MM.1S (cell line): Measurements from ENCODE around the gene EFNA5.

Experiments used
- EZH2 ChIP-seq: fragments of 300-600 bp; sonication (generic); optimal IDR thresholded peaks from 2 replicates; pipeline ENCODE3; 2017; ENCODE audit warnings: low read depth, mild to moderate bottlenecking, antibody characterized with exemption, low read length, mixed read lengths
- TF ChIP-seq, protein P1 (sequence below): fragments of 300-600 bp; sonication (generic); IDR thresholded peaks from 2 replicates; pipeline ENCODE4 v1.5.1; 2016; ENCODE audit warnings: antibody characterized with exemption, low read length, mixed read lengths

DNA sequence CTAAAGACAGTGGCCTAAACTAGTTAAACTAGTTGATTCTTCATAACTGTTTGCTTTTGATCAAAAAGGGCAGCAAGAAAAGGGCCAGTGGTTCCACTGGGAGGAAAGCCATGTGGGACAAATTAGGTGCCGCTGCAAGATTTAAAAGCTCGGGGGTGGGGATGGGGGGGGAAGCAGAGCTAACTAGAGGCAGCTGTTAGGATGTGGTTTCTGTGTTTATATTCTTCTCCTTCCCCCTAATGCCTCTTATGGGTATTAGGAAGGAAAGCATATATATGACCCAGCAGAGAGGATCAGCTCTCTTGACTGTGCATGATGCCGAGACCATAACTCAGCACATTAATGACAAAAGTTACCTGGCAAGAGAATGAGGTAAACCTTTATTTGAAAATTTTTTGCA lies 65.7 kb downstream of the EFNA5 start:
- TF ChIP-seq, protein P1, sequence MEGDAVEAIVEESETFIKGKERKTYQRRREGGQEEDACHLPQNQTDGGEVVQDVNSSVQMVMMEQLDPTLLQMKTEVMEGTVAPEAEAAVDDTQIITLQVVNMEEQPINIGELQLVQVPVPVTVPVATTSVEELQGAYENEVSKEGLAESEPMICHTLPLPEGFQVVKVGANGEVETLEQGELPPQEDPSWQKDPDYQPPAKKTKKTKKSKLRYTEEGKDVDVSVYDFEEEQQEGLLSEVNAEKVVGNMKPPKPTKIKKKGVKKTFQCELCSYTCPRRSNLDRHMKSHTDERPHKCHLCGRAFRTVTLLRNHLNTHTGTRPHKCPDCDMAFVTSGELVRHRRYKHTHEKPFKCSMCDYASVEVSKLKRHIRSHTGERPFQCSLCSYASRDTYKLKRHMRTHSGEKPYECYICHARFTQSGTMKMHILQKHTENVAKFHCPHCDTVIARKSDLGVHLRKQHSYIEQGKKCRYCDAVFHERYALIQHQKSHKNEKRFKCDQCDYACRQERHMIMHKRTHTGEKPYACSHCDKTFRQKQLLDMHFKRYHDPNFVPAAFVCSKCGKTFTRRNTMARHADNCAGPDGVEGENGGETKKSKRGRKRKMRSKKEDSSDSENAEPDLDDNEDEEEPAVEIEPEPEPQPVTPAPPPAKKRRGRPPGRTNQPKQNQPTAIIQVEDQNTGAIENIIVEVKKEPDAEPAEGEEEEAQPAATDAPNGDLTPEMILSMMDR = no peak
- TF ChIP-seq EZH2 = no peak
